Measurements from ENCODE around the gene ZFR.
A peak's percentile ranks its signal among the peaks of the same experiment; 100 is the strongest.
"Not testable (repeated sequence)": the region's sequence is repeated elsewhere in the genome, so short reads cannot be mapped to it uniquely, and the experiment has no call there.

Gene ZFR

DNA sequence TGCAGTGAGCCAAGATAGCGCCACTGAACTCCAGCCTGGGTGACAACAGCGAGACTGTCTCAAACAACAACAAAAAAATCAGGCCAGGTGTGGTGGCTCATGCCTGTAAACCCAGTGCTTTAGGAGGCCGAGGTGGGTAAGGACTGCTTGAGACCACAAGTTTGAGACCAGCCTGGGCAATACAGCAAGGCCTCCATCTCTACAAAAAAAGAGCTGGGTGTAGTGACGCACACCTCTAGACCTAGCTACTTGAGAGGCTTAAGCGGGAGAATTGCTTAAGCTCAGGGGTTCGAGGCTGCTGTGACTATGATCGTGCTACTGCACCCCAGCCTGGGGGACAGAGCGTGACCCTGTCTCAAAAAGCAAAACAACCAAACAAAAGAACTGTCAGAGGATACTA lies 91.9 kb downstream of the ZFR start:
- no peak for DNase-seq

DNA sequence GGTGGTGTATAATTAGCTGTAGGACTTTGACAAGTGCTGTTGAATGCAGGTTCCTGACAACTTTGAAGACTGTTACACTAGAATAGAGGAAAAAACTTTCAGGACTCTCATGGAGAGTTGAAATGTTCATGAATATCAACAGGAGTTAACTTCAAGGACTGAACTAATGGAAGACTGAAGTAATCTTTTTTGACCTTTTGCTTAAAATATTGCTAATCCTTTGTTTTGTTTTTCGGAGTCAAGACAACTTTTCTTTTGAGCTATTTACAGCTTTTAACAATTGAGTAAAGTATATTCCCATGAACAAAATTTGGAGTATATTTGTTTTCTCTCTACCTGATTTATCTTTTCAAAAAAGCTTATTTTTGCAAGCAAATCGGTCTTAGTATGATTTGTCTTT lies 97.7 kb downstream of the ZFR start:
- no peak for DNase-seq

- DNase-seq, result no peak
These were observed 101.4 kb downstream of the ZFR start for GRCh38 chr5:32343058-32343672.

- no peak for DNase-seq
These were observed 101.9 kb downstream of the ZFR start for GRCh38 chr5:32342656-32343055.

- DNase-seq, result no peak
These were observed 104.7 kb downstream of the ZFR start for GRCh38 chr5:32339878-32340277.

- DNase-seq, result no peak
These were observed 105.3 kb downstream of the ZFR start for GRCh38 chr5:32339198-32339597.

DNA sequence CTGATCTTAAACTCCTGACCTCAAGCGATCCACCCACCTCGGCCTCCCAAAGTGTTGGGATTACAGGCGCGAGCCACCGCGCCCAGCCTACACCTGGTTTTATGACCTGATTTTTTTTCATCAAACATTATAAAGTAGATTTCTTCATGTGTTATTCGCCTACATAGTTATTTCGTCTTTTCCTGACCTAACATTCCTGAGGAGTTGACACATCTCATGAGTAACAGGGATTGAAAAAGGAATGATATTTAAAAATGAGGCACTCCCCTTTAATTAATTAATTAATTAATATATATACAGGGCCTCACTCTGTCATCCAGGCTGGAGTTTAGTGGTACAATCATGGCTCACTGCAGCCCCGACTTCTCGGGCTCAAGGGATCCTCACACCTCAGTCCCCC lies 111.6 kb downstream of the ZFR start:
- no peak for DNase-seq

GRCh38 chr5:32332361-32332760 lies 112.2 kb downstream of the ZFR start:
- DNase-seq, result no peak

DNA sequence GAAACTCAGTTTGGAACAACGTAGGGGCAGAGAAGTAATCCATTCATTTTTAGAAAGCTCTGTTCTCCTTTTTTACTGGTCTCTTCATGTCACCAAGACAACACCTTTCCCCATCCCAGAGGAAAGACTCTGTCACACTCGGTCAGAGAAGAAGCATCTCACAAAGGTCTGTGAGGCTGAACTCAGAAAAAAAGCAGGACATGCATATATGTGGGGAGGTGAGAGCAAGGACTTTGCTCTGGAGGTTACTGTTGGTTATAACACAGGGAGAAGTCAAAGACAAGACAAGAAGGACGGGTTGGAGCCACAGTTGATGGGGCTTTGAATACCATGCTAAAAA lies 112.6 kb downstream of the ZFR start:
- DNase-seq, result no peak

DNA sequence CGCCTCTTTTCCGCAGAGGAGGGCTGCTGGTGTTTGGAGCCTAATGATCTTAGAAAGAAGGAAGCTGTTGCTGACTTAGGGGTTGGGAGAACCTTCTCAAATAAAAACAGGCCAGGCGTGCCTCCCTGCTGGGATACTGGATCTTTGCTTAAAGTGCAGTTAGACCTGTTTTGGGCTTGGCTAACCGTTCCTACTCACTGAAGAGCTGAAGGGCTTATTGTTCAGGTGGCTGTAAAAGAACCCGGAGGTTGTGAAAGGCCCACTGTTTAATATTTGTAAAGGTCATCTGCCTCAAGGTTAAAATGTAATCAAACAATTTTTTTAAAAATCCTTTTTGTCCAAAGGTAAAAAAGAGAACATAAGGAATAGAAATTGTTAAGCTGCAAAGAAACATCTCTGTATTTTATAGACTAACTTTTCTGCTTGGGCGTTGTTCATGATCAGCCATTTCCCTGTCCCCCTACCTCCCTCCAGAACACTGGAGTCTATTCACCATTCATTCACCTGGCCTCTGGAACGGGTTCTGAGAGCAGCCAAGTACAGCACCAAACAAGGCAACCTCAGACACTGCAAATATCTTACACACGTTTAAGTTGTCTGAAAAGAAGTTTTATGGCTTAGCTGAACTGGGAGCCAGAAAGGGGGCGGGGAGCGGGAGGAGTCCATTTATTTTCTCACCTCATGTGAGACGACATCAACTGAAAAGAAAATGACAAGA lies 113.2 kb downstream of the ZFR start:
- DNase-seq, result no peak

DNA sequence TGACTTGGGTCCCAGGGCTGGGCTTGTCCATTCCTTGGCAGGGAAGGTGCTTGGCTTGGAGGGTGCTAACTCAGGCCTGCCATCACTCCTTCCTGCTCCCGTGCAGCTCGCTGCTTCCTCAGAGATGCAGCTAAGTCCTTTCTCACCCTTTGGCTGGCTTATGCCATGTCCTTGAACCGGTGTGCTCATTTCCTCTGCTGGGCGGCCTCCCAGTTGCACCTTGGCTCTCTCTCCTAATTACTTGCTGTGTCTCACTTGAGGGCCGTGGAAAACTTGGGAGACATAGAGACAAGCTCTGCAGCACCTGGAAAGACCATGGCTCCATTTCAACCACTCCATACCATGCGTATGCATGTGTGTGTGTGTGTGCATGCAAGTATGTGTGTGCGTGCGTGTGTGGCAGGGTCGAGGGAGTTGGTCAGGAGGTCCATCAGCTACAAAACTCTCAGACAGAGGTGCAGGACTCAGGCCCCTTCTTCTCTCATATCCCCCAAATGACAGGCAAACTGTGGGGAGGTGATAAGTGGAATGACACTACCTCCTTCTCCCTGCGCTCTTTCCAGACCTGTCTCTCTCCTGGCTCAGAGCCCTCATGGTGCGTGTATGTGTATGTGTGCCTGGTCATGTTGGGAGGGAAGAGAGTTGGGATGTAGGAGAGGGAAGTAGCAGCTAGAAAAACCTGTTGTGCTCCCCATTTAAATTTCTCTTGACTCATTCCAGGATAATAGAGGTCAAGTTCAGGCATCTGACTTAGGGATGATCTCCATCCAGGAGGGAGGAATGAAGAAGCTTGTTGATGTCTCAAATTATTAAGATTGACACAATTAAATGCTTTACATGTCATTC lies 114.2 kb downstream of the ZFR start:
- no peak for DNase-seq

DNA sequence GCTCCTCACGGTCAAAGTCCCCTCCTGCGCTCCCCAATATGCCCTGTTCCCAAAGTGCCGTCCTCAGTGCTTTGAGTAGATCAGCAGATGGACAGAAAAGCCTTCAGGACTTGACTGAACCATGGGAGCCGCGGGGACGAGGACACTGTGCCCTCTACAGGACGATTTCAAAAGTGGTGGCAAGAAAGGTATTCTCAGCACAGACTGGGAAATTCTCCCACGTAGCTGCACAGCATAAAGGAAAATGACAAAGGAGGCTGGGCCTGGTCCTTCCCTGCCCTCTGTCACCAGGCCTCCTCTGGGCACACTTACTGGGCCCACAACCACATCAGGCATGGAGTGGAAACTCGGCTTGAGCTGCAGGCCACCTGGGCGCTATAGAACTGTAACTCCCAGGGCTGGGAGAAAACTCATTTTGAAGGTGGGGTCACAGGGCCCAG lies 115.1 kb downstream of the ZFR start:
- peak; percentile 32 to 47 for DNase-seq

- DNase-seq, result no peak
These were observed 118.2 kb downstream of the ZFR start for GRCh38 chr5:32326216-32326772.

- no peak for DNase-seq
These were observed 118.9 kb downstream of the ZFR start for GRCh38 chr5:32325616-32326015.

DNA sequence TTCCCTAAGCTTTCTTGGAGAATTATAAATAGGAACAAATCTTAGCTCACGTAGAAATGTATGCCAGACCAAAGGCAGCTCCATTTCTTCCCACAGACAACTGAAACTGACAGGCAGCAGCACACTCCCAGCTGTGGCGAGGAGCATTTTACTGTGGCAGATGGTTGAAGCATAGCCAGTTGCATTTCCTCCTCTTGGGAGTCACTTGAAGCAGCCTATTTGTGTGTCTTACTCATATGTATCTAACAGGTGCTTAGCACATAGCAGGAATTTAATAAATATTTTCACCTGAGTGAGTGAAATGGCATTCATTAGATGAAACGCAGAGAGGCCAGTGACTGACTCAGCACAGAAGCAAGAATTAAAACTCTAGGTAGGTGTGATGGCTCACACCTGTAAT lies 119.5 kb downstream of the ZFR start:
- no peak for DNase-seq

DNA sequence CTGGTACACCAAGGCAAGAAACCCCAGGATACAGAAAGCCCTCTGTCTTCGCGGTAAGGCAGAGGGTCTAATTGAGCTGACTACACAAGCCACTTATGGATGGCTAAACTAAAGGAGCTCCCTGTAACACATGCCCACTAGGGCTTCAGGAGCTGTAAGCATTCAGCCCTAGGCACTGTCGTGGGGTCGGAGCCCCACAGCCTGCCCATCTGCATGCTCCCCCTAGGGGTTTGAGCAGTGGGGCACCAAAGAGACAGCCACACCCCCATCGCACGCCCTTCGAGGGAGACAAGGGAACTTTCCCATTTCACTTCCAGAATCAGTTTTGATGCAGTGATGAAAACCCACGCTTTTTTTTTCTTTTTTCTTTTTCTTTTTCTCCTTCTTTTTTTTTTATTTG lies 120.8 kb downstream of the ZFR start:
- no peak for DNase-seq

DNA sequence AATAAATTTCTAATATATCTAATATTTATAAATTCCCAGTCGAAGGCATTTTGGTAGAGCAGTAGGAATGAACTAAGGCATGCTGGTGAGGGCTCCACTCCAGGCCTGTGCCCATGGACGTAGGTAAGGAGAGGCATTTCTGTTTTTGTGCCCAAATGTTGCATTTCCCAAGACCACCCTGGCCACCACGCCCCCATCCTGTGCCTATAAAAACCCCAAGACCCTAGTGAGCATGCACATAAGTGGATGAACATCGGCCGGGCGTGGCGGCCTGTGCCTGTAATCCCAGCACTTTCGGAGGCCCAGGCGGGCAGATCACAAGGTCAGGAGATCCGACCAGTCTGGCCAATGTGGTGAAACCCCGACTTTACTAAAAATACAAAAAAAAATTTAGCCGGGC lies 121.7 kb downstream of the ZFR start:
- DNase-seq, result no peak

- DNase-seq, result not testable (repeated sequence)
These were observed 122.8 kb downstream of the ZFR start for GRCh38 chr5:32321787-32322186.

DNA sequence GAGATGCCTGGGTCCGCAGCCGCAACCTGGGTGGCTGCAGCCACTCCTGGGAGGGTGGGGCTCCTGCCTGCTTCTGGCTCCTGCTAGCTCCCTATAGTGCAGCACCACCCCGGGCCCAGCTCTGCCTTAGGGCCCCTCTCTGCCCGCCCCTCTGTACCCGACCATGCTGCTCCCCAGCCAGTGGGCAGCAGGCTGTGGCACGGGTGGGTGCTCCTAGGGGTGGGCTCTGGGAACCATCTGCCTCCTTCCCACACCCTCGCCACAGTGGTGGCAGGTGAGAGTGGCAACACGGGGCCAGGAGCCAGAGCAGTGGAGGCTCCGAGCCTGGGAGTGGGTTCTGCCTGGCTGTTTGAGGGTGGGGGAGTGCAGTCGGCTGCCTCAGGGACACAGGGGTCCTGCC lies 124.0 kb downstream of the ZFR start:
- no peak for DNase-seq

GRCh38 chr5:32319926-32320543 lies 124.5 kb downstream of the ZFR start:
- no peak for DNase-seq

DNA sequence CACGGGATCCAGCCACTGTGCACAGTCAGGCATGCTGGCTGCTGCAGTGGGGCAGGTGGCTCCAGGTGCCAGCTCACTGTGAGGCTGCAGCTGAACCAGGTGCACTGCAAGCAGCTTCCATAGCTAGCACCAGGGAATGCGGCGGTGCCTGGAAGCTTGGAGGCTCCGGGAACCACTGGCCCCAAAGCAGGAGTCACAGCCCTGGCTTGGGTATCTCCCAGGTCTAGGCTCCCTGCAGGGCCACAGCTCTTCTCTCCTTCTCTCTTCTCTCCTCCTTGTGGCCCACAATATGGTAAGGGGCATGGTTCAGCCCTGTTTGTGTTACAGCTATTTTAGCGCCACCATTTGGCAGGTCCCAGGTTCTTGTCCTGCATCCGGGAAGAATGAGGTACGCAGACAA lies 125.1 kb downstream of the ZFR start:
- DNase-seq, result no peak

DNA sequence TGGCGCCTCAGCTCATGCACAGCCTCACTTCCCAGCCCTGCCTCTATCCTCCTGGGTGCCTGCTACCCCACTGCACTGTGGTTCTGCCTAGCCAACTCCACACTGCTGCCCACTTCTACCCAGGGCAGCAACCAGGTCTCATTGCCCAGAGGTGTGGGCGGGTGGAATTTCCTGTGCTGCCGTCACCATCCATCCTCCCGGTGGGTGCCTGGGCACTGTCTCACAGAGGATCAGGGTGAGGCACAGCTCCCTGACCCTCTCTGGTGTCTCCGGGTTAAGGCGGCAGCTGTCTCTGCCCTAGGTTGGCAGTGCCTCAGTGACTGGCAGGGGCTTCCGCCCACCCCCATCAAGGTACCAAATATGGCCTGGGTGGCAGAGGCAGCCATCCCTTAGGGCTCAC lies 127.5 kb downstream of the ZFR start:
- no peak for DNase-seq
